Prostate gland (tissue), 2 donors: Measurements from ENCODE around the gene NUCKS1. TPM values are rescaled to one million over a fixed set of nuclear protein-coding genes. Genes with fewer than 3 reads are reported as not detected.

Source experiments
- DNase-seq: peaks from one replicate; pipeline ENCODE4 v3.0.0-alpha.2; 2019; ENCODE audit warnings: low spot score
- H3K27ac ChIP-seq, 2 donors: fragments of 200-600 bp; sonication (generic); 2 replicates each; pipeline ENCODE4 v1.5.1; 2017 to 2019
- H3K27me3 ChIP-seq: fragments of 200-600 bp; sonication (generic); replicated peaks from 2 replicates; pipeline ENCODE4 v1.5.1; 2019; ENCODE audit not compliant: insufficient read depth
- H3K36me3 ChIP-seq, 2 donors: fragments of 200-600 bp; sonication (generic); 1 replicate in 1 of 2; 2 replicates in 1 of 2; pipeline versions ENCODE4 v1.5.1 to v1.8.1; 2017 to 2019
- H3K4me1 ChIP-seq: fragments of 200-600 bp; sonication (generic); replicated peaks from 2 replicates; pipeline ENCODE4 v1.5.1; 2019
- H3K4me3 ChIP-seq, 2 donors: fragments of 200-600 bp; sonication (generic); 2 replicates each; pipeline ENCODE4 v1.5.1; 2017 to 2019
- H3K9me3 ChIP-seq: fragments of 200-600 bp; sonication (generic); 2 replicates; pipeline ENCODE4 v1.5.1; 2017
- POLR2A ChIP-seq: fragments of 450-650 bp; IDR thresholded peaks from one replicate; pipeline ENCODE4 v1.6.1; 2016; ENCODE audit warnings: antibody characterized with exemption, mild to moderate bottlenecking
- POLR2AphosphoS5 ChIP-seq: sonication (generic); formaldehyde crosslinking; IDR thresholded peaks from one replicate; pipeline ENCODE4 v1.6.1; 2017; ENCODE audit warnings: antibody characterized with exemption
- WGBS: methylation state at CpG from one replicate; pipeline ENCODE4 v1.1.5; 2018; 5-methylcytosine and 5-hydroxymethylcytosine counted together
- intact Hi-C: fragments of 100-400 bp; cut with DNase I; formaldehyde crosslinking; loops from one replicate; pipeline ENCODE4 v1.14.2; 2022
- total RNA-seq, 2 donors: library from RNA; depleted of rRNA; stranded (reverse); fragments of >200 nt; gene quantifications; one replicate each; pipeline ENCODE4 v1.1.0, GENCODE V29; 2016
- TF ChIP-seq, protein P1 (sequence below), 4 experiments: fragments of 200-600 bp in 2 of 4; fragments of 450-650 bp in 2 of 4; sonication (generic) in 2 of 4; IDR thresholded peaks; 1 replicate in 3 of 4; 2 replicates in 1 of 4; pipeline ENCODE4 v1.5.1; 2016 to 2019; ENCODE audit warnings: antibody characterized with exemption in 4 of 4, mild to moderate bottlenecking in 2 of 4, moderate library complexity in 2 of 4

Gene NUCKS1
- total RNA-seq, 2 donors from 2014 or later, result 102 to 111 TPM

DNA sequence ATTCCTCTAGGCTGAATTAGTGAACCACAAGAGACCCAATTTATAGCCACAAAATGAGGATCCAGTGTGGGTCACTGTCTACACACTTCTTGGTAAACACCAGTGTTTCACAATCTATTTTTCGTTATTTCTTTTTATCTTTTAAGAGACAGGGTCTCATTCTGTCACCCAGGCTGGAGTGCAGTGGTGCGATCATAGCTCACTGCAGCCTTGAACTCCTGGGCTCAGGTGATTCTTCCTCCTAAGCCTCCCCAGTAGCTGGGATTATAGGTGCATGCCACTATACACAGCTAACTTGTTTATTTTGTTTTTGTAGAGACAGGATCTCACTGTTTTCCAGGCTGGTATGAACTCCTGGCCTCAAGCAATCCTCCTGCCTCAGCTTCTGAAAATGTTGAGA lies 40.3 kb downstream of the NUCKS1 start:
- Histone ChIP-seq H3K4me3 (no peak overlapping the region), H3K27ac (peak overlapping the region; percentile 10 to 76), H3K9me3 (no peaks in the 10 kb centered on the region), H3K4me1 (no peaks in the 10 kb centered on the region), H3K27me3 (no peaks in the 10 kb centered on the region), H3K36me3 (no peaks in the 10 kb centered on the region)
- no peak for TF ChIP-seq POLR2AphosphoS5
- TF ChIP-seq POLR2A, result no peak
- TF ChIP-seq, protein P1, sequence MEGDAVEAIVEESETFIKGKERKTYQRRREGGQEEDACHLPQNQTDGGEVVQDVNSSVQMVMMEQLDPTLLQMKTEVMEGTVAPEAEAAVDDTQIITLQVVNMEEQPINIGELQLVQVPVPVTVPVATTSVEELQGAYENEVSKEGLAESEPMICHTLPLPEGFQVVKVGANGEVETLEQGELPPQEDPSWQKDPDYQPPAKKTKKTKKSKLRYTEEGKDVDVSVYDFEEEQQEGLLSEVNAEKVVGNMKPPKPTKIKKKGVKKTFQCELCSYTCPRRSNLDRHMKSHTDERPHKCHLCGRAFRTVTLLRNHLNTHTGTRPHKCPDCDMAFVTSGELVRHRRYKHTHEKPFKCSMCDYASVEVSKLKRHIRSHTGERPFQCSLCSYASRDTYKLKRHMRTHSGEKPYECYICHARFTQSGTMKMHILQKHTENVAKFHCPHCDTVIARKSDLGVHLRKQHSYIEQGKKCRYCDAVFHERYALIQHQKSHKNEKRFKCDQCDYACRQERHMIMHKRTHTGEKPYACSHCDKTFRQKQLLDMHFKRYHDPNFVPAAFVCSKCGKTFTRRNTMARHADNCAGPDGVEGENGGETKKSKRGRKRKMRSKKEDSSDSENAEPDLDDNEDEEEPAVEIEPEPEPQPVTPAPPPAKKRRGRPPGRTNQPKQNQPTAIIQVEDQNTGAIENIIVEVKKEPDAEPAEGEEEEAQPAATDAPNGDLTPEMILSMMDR (IDR thresholded peaks at IDR 0.05), result no peak
- DNase-seq, result no peak
- intact Hi-C loops, result no loop called here
- WGBS, result 67% methylated on average over 2 of the region's 2 CpGs

DNA sequence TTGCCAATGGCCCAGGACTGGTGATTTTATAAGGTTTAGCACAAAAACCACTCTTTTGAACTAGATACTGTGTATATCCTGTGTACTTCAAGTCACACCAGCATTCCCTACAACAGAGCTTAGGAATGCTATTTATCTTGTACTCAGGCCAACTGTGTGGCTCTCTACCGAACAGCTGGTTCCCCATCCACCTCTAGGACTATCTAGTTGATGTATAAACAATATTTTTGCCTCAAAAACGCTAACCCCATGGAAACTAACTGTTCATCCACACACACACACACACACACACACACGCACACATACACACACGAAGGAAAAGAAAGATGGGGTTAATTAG lies 41.0 kb downstream of the NUCKS1 start:
- Histone ChIP-seq H3K27ac (peak overlapping the region; percentile 10 to 76), H3K4me1 (no peaks in the 10 kb centered on the region), H3K36me3 (no peaks in the 10 kb centered on the region), H3K9me3 (no peaks in the 10 kb centered on the region), H3K4me3 (no peak overlapping the region), H3K27me3 (no peaks in the 10 kb centered on the region)
- intact Hi-C loops, result no loop called here
- 34% methylated on average over 4 of the region's 4 CpGs for WGBS
- TF ChIP-seq, protein P1 (IDR thresholded peaks at IDR 0.05), result no peak
- TF ChIP-seq POLR2A, result no peak
- no peak for TF ChIP-seq POLR2AphosphoS5
- DNase-seq, result no peak

DNA sequence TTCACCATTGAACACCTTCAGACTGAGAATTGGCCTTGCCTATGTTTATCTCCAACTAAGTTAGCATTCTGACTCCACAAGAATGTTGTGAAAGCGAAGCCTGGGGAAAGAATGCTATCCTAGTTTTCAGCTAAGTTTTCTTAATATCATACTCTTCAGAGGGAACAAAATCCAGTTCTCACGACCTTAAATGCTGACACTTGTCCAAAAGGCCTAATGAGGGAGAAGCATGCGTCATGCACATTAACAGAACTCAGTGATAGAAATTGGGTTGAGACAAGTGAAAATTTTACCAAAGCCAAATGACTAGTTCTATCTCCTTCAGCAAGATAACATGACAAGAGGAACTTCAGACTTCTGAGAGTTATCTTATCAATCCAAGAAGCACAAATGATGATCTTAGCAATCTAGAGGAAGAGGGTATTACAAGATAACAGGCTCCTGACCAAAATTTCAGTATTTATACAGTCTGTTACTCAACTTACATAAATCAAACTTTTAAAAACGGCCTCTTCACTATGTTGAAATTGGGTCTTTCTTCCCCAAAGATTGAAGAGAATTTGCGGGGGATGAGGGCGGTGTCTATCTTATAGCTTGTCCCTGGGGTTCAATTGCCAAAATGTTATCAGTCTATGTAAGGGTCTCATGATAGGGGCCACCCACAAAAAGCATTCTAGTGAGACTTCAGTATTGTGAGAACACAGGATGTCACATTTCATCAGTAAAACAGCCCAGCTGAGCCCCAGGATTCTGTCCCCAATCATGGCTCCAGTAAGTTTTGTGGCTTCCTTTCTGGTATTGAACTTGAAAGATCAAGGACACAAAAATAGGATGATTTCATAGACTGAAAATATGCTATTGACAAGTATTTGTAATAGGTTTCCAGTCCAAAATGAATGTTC lies 43.1 kb downstream of the NUCKS1 start:
- 88% methylated on average over 6 of the region's 6 CpGs for WGBS
- no peak for TF ChIP-seq POLR2AphosphoS5
- TF ChIP-seq POLR2A, result no peak
- TF ChIP-seq, protein P1 (IDR thresholded peaks at IDR 0.05), result no peak
- no peak overlapping the region for H3K4me3 ChIP-seq
- H3K27me3 ChIP-seq, result no peaks in the 10 kb centered on the region
- DNase-seq, result no peak
- intact Hi-C loops, result no loop called here
- peak overlapping the region in 1 of 2 donors; percentile 76 for H3K27ac ChIP-seq
- H3K36me3 ChIP-seq, result no peaks in the 10 kb centered on the region
- H3K9me3 ChIP-seq, result no peaks in the 10 kb centered on the region
- H3K4me1 ChIP-seq, result peaks cover 12% of the 10 kb centered on the region

DNA sequence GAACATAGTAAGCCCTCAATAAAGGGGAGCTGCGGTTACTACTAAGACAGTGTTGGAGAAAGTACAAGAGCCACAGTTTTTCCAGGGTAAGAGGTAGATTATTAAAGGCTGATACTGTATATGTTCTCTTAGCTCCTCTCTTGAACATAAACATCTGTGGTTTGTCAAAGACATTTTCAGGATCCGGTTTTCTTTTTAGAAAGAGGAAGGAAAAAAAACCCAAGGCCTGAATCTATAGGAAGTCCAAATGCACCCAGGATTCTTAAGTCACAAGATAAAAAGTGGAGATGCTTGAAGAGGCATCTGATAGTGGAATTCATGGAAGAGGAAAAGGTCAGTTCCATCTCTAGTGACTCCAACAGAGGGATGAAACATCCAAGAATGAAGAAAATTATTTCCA lies 45.1 kb downstream of the NUCKS1 start:
- H3K27ac ChIP-seq, result peak overlapping the region in 1 of 2 donors; percentile 76
- no peak for DNase-seq
- 77% methylated on average over 2 of the region's 2 CpGs for WGBS
- H3K36me3 ChIP-seq, result no peaks in the 10 kb centered on the region
- no peak overlapping the region for H3K4me3 ChIP-seq
- no peaks in the 10 kb centered on the region for H3K9me3 ChIP-seq
- intact Hi-C loops, result no loop called here
- H3K4me1 ChIP-seq, result peaks cover 17% of the 10 kb centered on the region
- no peaks in the 10 kb centered on the region for H3K27me3 ChIP-seq
- TF ChIP-seq, protein P1 (IDR thresholded peaks at IDR 0.05), result no peak
- no peak for TF ChIP-seq POLR2A

DNA sequence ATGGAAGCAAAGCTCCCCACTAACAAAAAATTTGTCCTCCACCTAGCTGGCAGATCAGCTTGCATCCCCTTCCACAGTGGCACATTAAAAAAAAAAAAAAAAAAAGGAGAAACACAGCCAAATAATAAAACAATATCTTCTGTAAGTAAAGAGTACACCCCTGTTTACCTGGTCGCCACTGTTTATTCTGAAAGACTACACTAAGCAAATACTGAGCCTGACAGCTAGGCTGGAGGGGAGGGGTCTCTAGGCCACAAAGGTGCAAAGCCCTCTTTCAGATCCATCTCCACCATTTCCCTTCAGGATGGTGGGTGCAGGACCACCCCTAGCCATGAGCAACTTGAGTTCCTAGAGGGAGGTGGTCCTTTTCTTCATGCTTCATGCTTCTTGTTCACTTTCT lies 46.9 kb downstream of the NUCKS1 start:
- no peaks in the 10 kb centered on the region for H3K9me3 ChIP-seq
- H3K27ac ChIP-seq, result peak overlapping the region; percentile 54 to 76
- DNase-seq, result peak; percentile 44
- TF ChIP-seq, protein P1 (IDR thresholded peaks at IDR 0.05), result no peak
- TF ChIP-seq POLR2AphosphoS5, result peak; percentile 77
- H3K36me3 ChIP-seq, result no peaks in the 10 kb centered on the region
- WGBS, result 50% methylated on average over 1 of the region's 1 CpG
- peaks cover 23% of the 10 kb centered on the region for H3K4me1 ChIP-seq
- H3K4me3 ChIP-seq, result no peak overlapping the region
- intact Hi-C loops, result no loop called here
- H3K27me3 ChIP-seq, result no peaks in the 10 kb centered on the region
